ENCODE data around the gene NT5DC2.

DNA sequence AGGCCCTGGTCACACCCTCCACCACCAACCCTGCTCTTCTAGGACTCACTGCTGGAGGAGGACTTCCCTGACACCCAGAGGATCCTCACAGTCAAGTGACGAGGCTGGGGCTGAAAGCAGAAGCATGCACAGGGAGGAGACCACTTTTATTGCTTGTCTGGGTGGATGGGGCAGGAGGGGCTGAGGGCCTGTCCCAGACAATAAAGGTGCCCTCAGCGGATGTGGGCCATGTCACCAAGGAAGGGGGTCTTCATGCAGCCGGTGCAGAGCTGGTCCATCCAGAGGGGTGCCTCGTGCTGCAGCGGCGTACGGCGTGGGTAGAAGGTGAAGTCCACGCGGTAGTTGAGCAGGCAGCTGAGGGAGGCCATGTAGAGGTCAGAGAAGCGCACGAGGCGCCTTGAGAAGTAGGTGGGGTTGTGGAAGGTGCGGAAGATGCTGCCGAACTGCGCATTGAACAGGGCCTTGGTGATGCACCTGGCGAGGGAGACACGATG, 9.4 kb downstream of the NT5DC2 start:
- TF ChIP-seq, protein P1, sequence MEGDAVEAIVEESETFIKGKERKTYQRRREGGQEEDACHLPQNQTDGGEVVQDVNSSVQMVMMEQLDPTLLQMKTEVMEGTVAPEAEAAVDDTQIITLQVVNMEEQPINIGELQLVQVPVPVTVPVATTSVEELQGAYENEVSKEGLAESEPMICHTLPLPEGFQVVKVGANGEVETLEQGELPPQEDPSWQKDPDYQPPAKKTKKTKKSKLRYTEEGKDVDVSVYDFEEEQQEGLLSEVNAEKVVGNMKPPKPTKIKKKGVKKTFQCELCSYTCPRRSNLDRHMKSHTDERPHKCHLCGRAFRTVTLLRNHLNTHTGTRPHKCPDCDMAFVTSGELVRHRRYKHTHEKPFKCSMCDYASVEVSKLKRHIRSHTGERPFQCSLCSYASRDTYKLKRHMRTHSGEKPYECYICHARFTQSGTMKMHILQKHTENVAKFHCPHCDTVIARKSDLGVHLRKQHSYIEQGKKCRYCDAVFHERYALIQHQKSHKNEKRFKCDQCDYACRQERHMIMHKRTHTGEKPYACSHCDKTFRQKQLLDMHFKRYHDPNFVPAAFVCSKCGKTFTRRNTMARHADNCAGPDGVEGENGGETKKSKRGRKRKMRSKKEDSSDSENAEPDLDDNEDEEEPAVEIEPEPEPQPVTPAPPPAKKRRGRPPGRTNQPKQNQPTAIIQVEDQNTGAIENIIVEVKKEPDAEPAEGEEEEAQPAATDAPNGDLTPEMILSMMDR (IDR thresholded peaks at IDR 0.05) = no peak
- TF ChIP-seq POLR2A (IDR thresholded peaks at IDR 0.05) = no peak
